Mammary epithelial cell (primary cell): Measurements from ENCODE around the gene CNIH3.

ENCODE experiments used
- EZH2 ChIP-seq: IDR thresholded peaks from 2 replicates; pipeline ENCODE4 v1.6.1; 2012; ENCODE audit warnings: low read length, inconsistent platforms, borderline replicate concordance
- TF ChIP-seq, protein P1 (sequence below), 2 donors: IDR thresholded peaks in 1 of 2; conservative IDR thresholded peaks in 1 of 2; 2 replicates each; pipeline ENCODE4 v1.5.1; 2011 to 2012; ENCODE audit warnings: inconsistent platforms in 2 of 2, low read length in 2 of 2, mild to moderate bottlenecking in 2 of 2, control low read depth in 1 of 2, low read depth in 1 of 2; ENCODE audit not compliant: insufficient read depth in 1 of 2; ENCODE audit errors: extremely low read depth in 1 of 2

DNA sequence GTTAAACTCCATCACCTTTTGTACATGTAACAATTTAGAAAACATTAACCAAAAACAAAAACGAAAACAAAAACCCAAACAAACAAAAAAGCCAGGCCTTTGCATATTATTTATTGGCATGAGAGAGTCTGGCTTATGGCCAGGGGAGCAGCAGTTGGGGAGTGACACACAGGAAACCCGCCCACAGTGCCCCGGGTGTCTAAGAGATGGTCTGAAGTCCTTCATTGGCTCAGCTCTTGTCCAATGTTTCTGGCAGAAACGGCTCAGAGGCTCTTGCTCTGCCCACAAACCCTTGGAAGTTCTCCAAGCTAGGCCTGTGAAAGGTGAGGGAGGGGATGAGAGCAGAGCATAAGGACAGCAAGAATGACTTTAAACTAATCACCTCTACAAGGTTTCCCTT is 131.5 kb downstream of the CNIH3 start:
- TF ChIP-seq, protein P1, sequence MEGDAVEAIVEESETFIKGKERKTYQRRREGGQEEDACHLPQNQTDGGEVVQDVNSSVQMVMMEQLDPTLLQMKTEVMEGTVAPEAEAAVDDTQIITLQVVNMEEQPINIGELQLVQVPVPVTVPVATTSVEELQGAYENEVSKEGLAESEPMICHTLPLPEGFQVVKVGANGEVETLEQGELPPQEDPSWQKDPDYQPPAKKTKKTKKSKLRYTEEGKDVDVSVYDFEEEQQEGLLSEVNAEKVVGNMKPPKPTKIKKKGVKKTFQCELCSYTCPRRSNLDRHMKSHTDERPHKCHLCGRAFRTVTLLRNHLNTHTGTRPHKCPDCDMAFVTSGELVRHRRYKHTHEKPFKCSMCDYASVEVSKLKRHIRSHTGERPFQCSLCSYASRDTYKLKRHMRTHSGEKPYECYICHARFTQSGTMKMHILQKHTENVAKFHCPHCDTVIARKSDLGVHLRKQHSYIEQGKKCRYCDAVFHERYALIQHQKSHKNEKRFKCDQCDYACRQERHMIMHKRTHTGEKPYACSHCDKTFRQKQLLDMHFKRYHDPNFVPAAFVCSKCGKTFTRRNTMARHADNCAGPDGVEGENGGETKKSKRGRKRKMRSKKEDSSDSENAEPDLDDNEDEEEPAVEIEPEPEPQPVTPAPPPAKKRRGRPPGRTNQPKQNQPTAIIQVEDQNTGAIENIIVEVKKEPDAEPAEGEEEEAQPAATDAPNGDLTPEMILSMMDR (conservative IDR thresholded peaks at IDR 0.05 in 1 of 2, IDR thresholded peaks at IDR 0.05 in 1 of 2; ENCODE audit: extremely low read depth in 1 of 2, insufficient read depth in 1 of 2, low read depth in 1 of 2, low read length in 2 of 2): no peak
- TF ChIP-seq EZH2: no peak
